ENCODE measurements around the gene PSMD13.

The PSMD13 gene

GRCh38 chr11:282171-282570, 45.4 kb downstream of the PSMD13 start:
- DNase-seq (ENCODE audit: low read depth in 1 of 2, low spot score in 1 of 2) = no peak
- Histone ChIP-seq H3K27ac (replicated peaks) (no peak overlapping the region), H3K4me3 (replicated peaks; ENCODE audit: insufficient read depth, low read length) (no peak overlapping the region), H3K27me3 (ENCODE audit: insufficient read depth, poor library complexity, severe bottlenecking) (peaks cover 22% of the 10 kb centered on the region)
- TF ChIP-seq CTCF (IDR thresholded peaks at IDR 0.05; ENCODE audit: insufficient read depth, low read length) = no peak
- no peak for TF ChIP-seq POLR2AphosphoS5 (IDR thresholded peaks at IDR 0.05; ENCODE audit: low read depth)
- TF ChIP-seq GABPA (IDR thresholded peaks at IDR 0.05; ENCODE audit: low read depth) = no peak
- TF ChIP-seq SPI1 (IDR thresholded peaks at IDR 0.05; ENCODE audit: borderline replicate concordance, low read depth) = no peak
- TF ChIP-seq, protein P1, sequence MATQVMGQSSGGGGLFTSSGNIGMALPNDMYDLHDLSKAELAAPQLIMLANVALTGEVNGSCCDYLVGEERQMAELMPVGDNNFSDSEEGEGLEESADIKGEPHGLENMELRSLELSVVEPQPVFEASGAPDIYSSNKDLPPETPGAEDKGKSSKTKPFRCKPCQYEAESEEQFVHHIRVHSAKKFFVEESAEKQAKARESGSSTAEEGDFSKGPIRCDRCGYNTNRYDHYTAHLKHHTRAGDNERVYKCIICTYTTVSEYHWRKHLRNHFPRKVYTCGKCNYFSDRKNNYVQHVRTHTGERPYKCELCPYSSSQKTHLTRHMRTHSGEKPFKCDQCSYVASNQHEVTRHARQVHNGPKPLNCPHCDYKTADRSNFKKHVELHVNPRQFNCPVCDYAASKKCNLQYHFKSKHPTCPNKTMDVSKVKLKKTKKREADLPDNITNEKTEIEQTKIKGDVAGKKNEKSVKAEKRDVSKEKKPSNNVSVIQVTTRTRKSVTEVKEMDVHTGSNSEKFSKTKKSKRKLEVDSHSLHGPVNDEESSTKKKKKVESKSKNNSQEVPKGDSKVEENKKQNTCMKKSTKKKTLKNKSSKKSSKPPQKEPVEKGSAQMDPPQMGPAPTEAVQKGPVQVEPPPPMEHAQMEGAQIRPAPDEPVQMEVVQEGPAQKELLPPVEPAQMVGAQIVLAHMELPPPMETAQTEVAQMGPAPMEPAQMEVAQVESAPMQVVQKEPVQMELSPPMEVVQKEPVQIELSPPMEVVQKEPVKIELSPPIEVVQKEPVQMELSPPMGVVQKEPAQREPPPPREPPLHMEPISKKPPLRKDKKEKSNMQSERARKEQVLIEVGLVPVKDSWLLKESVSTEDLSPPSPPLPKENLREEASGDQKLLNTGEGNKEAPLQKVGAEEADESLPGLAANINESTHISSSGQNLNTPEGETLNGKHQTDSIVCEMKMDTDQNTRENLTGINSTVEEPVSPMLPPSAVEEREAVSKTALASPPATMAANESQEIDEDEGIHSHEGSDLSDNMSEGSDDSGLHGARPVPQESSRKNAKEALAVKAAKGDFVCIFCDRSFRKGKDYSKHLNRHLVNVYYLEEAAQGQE (IDR thresholded peaks at IDR 0.05; ENCODE audit: insufficient replicate concordance, low read depth) = no peak

- Histone ChIP-seq H3K4me3 (replicated peaks; ENCODE audit: insufficient read depth, low read length) (no peak overlapping the region), H3K27ac (replicated peaks) (no peak overlapping the region), H3K27me3 (ENCODE audit: insufficient read depth, poor library complexity, severe bottlenecking) (peaks cover 23% of the 10 kb centered on the region)
- TF ChIP-seq SPI1 (IDR thresholded peaks at IDR 0.05; ENCODE audit: borderline replicate concordance, low read depth) (no peak), CTCF (IDR thresholded peaks at IDR 0.05; ENCODE audit: insufficient read depth, low read length) (no peak), GABPA (IDR thresholded peaks at IDR 0.05; ENCODE audit: low read depth) (no peak), POLR2AphosphoS5 (IDR thresholded peaks at IDR 0.05; ENCODE audit: low read depth) (no peak)
- TF ChIP-seq, protein P1 (IDR thresholded peaks at IDR 0.05; ENCODE audit: insufficient replicate concordance, low read depth) = no peak
- DNase-seq (ENCODE audit: low read depth in 1 of 2, low spot score in 1 of 2) = no peak
These were observed 46.0 kb downstream of the PSMD13 start for GRCh38 chr11:282630-283360.

DNA sequence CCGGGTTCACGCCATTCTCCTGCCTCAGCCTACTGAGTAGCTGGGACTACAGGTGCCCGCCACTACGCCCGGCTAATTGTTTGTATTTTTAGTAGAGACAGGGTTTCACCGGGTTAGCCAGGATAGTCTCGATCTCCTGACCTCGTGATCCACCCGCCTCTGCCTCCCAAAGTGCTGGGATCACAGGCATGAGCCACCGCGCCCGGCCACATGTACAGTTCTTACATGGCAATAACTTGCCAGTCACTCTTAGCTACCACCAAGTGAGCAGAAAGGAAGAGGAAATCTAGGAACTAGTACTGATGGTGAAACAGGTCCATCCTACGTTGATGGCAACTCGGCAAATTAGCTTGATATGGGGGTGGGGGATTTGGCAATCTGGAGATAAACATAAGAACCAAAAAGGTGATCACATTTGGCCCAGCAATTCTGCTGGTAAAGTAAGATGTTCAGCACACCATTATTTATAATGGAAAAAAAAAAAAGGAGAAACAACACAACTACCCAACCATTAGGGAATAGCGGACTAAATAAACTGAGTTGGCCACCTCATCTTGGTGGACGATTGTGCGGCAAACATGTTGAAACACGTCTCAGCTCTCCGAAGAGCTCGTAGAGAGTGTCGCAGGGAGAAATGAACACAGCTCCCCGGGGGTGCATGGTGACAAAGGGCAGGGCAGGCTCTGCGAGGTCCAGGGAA, 46.8 kb downstream of the PSMD13 start:
- DNase-seq (ENCODE audit: low read depth in 1 of 2, low spot score in 1 of 2) = no peak
- Histone ChIP-seq H3K27ac (replicated peaks) (no peak overlapping the region), H3K4me3 (replicated peaks; ENCODE audit: insufficient read depth, low read length) (no peak overlapping the region), H3K27me3 (ENCODE audit: insufficient read depth, poor library complexity, severe bottlenecking) (peaks cover 28% of the 10 kb centered on the region)
- TF ChIP-seq, protein P1 (IDR thresholded peaks at IDR 0.05; ENCODE audit: insufficient replicate concordance, low read depth) = no peak
- no peak for TF ChIP-seq POLR2AphosphoS5 (IDR thresholded peaks at IDR 0.05; ENCODE audit: low read depth)
- no peak for TF ChIP-seq CTCF (IDR thresholded peaks at IDR 0.05; ENCODE audit: insufficient read depth, low read length)
- no peak for TF ChIP-seq GABPA (IDR thresholded peaks at IDR 0.05; ENCODE audit: low read depth)
- no peak for TF ChIP-seq SPI1 (IDR thresholded peaks at IDR 0.05; ENCODE audit: borderline replicate concordance, low read depth)
